ENCODE measurements around the gene NCAPG2.

GRCh38 chr7:158741294-158741666 lies 36.7 kb upstream of the NCAPG2 start:
- TF ChIP-seq CTCF (IDR thresholded peaks at IDR 0.05): no peak
- no peak for TF ChIP-seq POLR2A (IDR thresholded peaks at IDR 0.05)
